HG03460 (cell line): Measurements from ENCODE around the gene RHBDD3.

ENCODE experiments used
- ATAC-seq: cut with Tn5 transposase; IDR thresholded peaks from one replicate; pipeline ENCODE4 v1.9.1; 2021; ENCODE audit not compliant: unreplicated experiment

RHBDD3 gene

GRCh38 chr22:29267858-29268510, at the start of gene RHBDD3, which contains the start of gene EWSR1:
Gene RHBDD3, minus strand, starts transcription at chr22:29267981. Its CDS starts 2,355 bp downstream, at chr22:29265626.
Gene EWSR1, plus strand, starts transcription at chr22:29268268. Its CDS starts 69 bp downstream, at chr22:29268337.
- ATAC-seq, result peak; percentile 76

GRCh38 chr22:29316141-29316828, 48.5 kb upstream of the RHBDD3 start:
- no peak for ATAC-seq

GRCh38 chr22:29315286-29316140, 47.7 kb upstream of the RHBDD3 start, which contains the start of gene RASL10A:
Gene RASL10A, minus strand, starts transcription at chr22:29315697. Its CDS starts 451 bp downstream, at chr22:29315246.
- ATAC-seq, result no peak

- no peak for ATAC-seq
Measured at GRCh38 chr22:29314537-29315285, 46.9 kb upstream of the RHBDD3 start.

- ATAC-seq, result no peak
Measured at GRCh38 chr22:29313576-29314466, 46.0 kb upstream of the RHBDD3 start.

GRCh38 chr22:29313126-29313575, 45.4 kb upstream of the RHBDD3 start:
- ATAC-seq, result no peak

- ATAC-seq, result no peak
Measured at GRCh38 chr22:29312218-29313125, 44.7 kb upstream of the RHBDD3 start.

GRCh38 chr22:29311464-29312217, 43.9 kb upstream of the RHBDD3 start:
- ATAC-seq, result no peak

GRCh38 chr22:29310863-29311339, 43.1 kb upstream of the RHBDD3 start:
- ATAC-seq, result no peak

- no peak for ATAC-seq
Measured at GRCh38 chr22:29310065-29310862, 42.5 kb upstream of the RHBDD3 start.

- ATAC-seq, result no peak
Measured at GRCh38 chr22:29309332-29310064, 41.7 kb upstream of the RHBDD3 start.

GRCh38 chr22:29308791-29309262, 41.0 kb upstream of the RHBDD3 start:
- ATAC-seq, result no peak

- no peak for ATAC-seq
Measured at GRCh38 chr22:29308148-29308790, 40.5 kb upstream of the RHBDD3 start.

- no peak for ATAC-seq
Measured at GRCh38 chr22:29307596-29308147, 39.9 kb upstream of the RHBDD3 start.

- ATAC-seq, result no peak
Measured at GRCh38 chr22:29306835-29307595, 39.2 kb upstream of the RHBDD3 start.
